ENCODE results near the gene NDUFS7. TPM values are rescaled to one million over a fixed set of nuclear protein-coding genes. Genes with fewer than 3 reads are reported as not detected.

Gene NDUFS7
- total and polyA plus RNA-seq, 10 of the 15 experiments (the other 5 are each of a cell fraction or from before 2014, with no cell fraction given) = 5.1 to 282 (median 92.9) TPM

GRCh38 chr19:1438035-1438932, 54.6 kb downstream of the NDUFS7 start, which contains the start of gene RPS15 (continued):
- TF ChIP-seq TCF3 (IDR thresholded peaks at IDR 0.05; ENCODE audit: borderline replicate concordance, insufficient read depth, low read depth, low read length) = peak; percentile 84; the same call in 1 of the 2 replicates
- TF ChIP-seq CEBPB (IDR thresholded peaks at IDR 0.05; ENCODE audit: borderline replicate concordance in 1 of 2, low read depth in 2 of 2, low read length in 2 of 2) = no peak
- no peak for TF ChIP-seq ZNF592 (IDR thresholded peaks at IDR 0.05)
- no peak for TF ChIP-seq BMI1 (IDR thresholded peaks at IDR 0.05; ENCODE audit: borderline replicate concordance)
- TF ChIP-seq RELA (IDR thresholded peaks at IDR 0.05; ENCODE audit: borderline replicate concordance, partially characterized antibody) = peak; percentile 20
- TF ChIP-seq RELB (IDR thresholded peaks at IDR 0.05; ENCODE audit: low read depth) = peak; percentile 80; the same call in 1 of the 2 replicates
- TF ChIP-seq BHLHE40 (IDR thresholded peaks at IDR 0.05; ENCODE audit: borderline replicate concordance in 1 of 2, low read depth in 2 of 2, low read length in 1 of 2) = peak; percentile 78 to 81; a peak in 3 of 4 replicates
- peak; percentile 87 for TF ChIP-seq ZSCAN29 (IDR thresholded peaks at IDR 0.05)
- TF ChIP-seq, protein P1, sequence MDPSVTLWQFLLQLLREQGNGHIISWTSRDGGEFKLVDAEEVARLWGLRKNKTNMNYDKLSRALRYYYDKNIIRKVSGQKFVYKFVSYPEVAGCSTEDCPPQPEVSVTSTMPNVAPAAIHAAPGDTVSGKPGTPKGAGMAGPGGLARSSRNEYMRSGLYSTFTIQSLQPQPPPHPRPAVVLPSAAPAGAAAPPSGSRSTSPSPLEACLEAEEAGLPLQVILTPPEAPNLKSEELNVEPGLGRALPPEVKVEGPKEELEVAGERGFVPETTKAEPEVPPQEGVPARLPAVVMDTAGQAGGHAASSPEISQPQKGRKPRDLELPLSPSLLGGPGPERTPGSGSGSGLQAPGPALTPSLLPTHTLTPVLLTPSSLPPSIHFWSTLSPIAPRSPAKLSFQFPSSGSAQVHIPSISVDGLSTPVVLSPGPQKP (IDR thresholded peaks at IDR 0.05; ENCODE audit: low read depth, low read length) = peak; percentile 74
- TF ChIP-seq SIX5 (IDR thresholded peaks at IDR 0.05; ENCODE audit: low read depth, low read length, severe bottlenecking) = peak; percentile 24
- peak; percentile 89 for TF ChIP-seq BRCA1 (IDR thresholded peaks at IDR 0.05; ENCODE audit: low read depth, low read length)
- peak; percentile 98 for TF ChIP-seq RB1 (IDR thresholded peaks at IDR 0.05; ENCODE audit: borderline replicate concordance)
- TF ChIP-seq FOXM1 (IDR thresholded peaks at IDR 0.05; ENCODE audit: low read depth, low read length) = no peak
- TF ChIP-seq STAT3 (IDR thresholded peaks at IDR 0.05; ENCODE audit: low read depth, low read length) = no peak
- peak; percentile 49; the same call in 1 of the 2 replicates for TF ChIP-seq E2F4 (IDR thresholded peaks at IDR 0.05; ENCODE audit: low read depth, low read length)
- TF ChIP-seq CBX3 (IDR thresholded peaks at IDR 0.05; ENCODE audit: borderline replicate concordance, low read depth) = no peak
- TF ChIP-seq NR2C2 (IDR thresholded peaks at IDR 0.05; ENCODE audit: borderline replicate concordance, control insufficient read depth, insufficient read length, low read depth) = no peak
- no peak for TF ChIP-seq SUPT20H (IDR thresholded peaks at IDR 0.05; ENCODE audit: borderline replicate concordance, control insufficient read depth, low read depth, low read length)
- TF ChIP-seq RAD51 (IDR thresholded peaks at IDR 0.05) = no peak
- peak; percentile 84 for TF ChIP-seq IKZF1 (conservative IDR thresholded peaks at IDR 0.05)
- TF ChIP-seq RAD21 (IDR thresholded peaks at IDR 0.05; ENCODE audit: insufficient read depth, low read depth, low read length) = peak; percentile 31; the same call in 1 of the 2 replicates

All from GM12878 (cell line).